ENCODE results near the gene SBF2.

The SBF2 gene

DNA sequence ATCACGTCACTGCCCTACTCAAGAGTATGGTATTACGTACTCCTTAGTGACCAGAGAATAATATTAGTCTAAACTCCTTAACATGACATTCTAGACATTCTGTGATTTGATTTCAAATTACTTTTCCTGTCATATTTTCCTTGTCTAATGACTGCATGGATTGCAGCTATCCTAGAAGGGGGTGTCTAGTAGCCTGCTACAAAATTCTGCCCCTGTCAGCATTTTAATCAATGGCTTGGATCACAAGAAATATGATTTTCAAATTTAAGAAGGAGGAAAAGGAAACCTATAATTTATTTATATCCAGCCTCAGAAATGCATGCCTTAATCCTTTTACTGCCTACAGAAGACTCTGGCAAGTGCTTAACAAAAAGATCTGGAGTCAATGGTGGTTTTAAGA is 413.4 kb downstream of the SBF2 start:
- no peak for DNase-seq

GRCh38 chr11:9878936-9879335 is 415.1 kb downstream of the SBF2 start:
- DNase-seq = no peak

GRCh38 chr11:9876331-9876730 is 417.7 kb downstream of the SBF2 start:
- no peak for DNase-seq

- no peak for DNase-seq
Observed at GRCh38 chr11:9875862-9876261, 418.2 kb downstream of the SBF2 start.

- DNase-seq = no peak
Observed at GRCh38 chr11:9875399-9875798, 418.6 kb downstream of the SBF2 start.

GRCh38 chr11:9874466-9874865 is 419.6 kb downstream of the SBF2 start:
- DNase-seq = no peak

- DNase-seq = no peak
Observed at GRCh38 chr11:9868641-9869040, 425.4 kb downstream of the SBF2 start.

- DNase-seq = no peak
Observed at GRCh38 chr11:9862981-9863380, 431.0 kb downstream of the SBF2 start.

DNA sequence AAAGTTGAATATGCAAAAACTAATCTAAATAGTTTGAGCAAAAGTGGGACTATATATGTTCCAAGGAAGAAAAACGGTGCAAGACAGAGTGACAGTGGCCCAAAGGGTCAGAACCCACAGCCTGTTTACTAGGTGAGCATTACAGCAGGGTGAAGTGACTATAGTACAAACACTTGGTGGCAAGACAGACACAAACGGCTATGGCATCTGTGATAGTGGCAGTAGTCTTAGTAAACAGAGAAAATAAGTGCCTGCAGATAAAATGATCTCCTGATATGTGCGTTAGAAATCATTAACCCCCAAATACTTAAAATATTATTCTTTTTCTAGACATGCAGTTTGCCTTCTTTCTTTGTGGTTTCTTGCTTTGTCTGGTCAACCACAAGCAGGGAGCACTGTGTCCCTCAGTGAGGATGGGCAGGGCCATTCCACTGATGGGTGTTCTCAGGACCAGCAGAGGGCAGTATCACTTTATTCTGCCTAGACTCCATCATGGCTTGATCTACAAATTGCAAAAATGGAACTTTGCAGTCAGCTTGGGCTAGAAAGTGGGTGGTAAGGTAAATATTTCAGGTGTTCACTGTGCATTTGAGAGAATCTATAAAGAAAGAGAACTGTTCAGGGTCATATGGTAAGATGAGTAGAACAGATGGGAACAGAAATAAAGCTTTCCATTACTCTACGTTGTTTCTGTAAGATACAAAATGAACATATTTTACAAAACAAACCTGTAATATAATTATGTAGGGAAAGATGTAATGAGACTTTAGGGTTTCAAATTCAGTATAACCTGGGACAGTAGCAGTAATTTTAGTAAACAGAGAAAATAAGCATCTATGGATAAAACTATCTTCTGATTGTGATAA is 431.9 kb downstream of the SBF2 start:
- peak; percentile 16 for DNase-seq

- DNase-seq = no peak
Observed at GRCh38 chr11:9859554-9860305, 434.3 kb downstream of the SBF2 start.

DNA sequence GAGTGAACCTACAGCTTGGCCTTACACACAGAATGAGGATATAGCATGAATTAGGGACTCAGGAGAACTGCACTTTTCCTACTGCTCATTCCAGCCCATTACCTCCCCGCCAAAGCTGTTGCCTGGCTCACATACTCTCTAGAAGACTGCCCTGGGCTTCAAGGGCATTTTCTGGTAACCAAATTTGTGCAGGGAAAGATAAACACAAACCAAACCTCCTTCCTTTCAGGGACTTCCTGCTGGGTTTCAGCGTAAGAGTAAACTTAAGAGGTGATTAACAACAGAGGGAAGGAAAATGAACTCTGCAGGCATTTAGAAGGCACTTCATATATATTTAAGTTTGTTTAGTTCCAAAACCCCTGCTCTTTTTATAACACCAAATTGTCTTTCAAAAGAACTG is 435.2 kb downstream of the SBF2 start:
- no peak for DNase-seq

DNA sequence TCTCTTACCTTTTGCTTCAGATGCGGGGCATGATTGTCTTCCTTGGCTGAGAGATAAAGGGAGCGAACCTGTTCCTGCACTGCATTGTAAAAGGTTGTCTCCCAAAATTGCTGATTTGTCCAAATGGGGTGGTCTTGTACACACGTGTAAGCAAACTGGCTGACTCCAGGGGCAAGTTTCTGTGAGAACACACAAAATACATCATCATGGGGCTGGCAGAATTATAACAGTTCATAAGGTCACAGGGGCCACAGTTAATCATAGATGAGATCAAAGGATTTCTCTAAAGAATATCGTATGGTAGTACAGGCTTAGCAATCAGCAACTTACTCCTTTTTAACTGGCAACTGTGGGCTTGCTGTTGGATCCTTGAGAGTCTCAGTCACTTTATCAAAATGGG is 435.8 kb downstream of the SBF2 start:
- no peak for DNase-seq

DNA sequence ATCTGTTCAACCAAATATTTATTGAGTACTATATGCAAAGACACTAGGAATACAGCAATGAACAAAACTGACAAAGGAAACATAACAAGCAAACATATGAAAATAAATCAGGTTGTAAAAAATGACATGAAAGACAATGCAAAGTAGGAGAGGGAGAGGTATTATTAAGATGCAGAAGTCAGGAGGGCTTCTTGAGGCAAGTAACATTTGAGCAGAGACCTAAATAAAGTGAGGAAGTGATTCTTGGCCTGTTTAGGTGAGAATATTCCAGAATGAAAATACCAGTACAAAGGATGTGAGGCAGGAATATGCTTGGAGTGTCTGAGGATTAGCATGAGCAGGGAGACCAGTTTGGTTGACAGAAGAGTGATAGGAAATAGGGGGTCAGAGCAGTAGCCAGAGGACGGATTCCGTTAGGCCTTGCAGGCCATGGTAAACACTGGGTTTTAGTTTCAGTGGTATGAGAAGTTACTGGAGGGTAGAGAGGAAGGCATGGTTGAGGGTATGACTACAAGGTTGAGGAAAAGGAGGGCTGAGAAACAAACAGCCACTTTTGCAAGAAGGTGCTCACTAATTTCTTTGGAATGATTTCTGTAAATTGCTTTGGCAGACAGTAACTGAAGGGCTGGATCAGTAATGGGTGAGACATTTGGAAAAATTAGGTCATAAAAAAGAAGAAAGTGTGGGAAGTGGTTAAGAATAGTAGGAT is 438.3 kb downstream of the SBF2 start:
- no peak for DNase-seq

DNA sequence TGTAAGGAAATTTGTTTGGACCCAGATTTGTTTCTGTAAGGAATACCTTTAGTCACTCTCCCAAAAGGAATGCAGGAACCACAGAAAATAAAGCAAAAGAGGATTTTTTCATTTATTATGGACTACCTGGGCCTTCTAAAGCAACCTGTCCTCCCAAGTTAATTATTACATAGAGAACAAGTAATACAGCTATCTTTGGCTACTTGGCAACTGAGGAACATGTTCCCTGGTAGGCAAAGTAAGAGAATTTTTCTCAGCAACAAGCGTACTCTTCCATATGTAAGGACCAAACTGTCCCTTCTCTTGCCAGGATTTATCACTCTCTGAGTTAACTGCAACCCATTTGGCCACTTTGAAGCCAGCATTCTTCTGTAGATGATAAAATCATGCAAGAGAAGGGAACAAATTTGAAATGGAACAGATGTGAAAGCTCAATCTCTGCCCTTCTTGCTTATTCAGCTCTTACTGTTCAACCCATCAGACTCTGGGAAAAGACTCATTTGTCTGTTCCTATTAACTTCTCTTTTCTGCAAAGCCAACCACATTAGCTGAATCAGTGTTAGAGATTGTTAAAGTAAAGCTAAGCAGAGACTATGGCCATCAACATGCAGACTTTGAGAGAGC is 440.0 kb downstream of the SBF2 start:
- DNase-seq = no peak

GRCh38 chr11:9852465-9852864 is 441.6 kb downstream of the SBF2 start:
- DNase-seq = no peak

- no peak for DNase-seq
Observed at GRCh38 chr11:9851366-9851765, 442.7 kb downstream of the SBF2 start.

- DNase-seq = no peak
Observed at GRCh38 chr11:9850224-9850895, 443.7 kb downstream of the SBF2 start.

DNA sequence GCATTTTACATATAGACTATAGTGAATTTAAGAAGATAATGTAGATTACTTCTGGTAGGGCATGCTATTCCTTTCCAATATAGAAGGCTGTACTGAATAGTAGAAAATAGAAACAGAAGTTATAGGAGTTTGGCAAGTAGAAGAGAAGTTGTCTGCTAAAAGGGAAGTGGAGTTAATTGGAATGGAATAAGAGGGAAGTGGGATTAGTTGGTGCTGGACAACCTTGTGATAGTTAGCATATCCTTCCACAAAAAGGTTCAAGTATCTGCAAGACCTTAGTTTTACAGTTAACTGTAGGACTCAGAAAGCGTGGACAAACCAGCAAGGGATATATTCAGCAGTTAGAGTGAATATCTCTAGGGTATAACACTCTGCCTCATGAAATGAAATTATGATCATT is 444.6 kb downstream of the SBF2 start:
- no peak for DNase-seq

DNA sequence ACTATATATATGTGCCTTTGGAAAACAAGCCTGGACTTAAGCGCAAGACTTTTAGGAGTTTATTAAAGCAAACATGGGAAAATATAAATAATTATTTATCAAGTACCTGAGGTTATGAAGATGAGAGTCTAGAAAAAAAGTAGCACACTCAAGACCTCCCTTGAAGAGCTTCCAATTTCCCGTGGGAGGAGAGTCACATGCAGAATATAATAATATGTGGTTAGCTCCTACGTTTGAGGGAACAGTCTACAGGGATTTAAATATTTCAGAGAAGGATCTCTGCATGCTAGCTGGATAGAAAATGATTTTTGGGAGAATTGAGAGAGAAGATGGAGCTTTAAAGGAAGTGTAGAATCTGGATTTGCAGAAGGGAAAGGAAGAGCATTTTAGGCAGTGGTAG is 446.4 kb downstream of the SBF2 start:
- DNase-seq = no peak

- no peak for DNase-seq
Observed at GRCh38 chr11:9842923-9843322, 451.1 kb downstream of the SBF2 start.

DNA sequence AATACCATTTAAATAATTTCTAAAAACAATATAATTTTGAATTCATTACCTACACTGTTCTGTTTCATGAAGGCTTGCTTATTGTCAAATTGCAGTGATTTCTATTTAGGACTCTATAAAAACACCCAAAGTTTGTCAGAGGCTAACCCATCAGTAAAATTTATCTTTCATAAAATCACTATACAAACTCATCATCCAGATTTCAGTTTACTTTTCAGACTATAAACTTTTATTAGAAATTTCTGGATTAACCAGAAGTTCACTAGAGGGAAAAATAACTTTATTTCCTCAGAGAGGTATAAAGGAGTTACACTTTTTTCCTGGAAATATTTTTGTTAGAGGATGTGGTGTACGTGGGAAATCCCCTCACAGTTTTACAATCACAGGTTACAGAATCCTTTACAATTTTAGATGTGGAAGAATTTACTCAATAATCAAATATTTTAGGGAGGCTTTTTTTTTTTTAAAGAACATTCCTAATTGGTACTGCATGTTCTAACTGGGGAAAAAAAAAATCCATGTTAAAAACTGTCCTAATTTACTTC is 453.5 kb downstream of the SBF2 start:
- DNase-seq = no peak

GRCh38 chr11:9839550-9839949 is 454.5 kb downstream of the SBF2 start:
- no peak for DNase-seq

Measured in activated CD4-positive, alpha-beta T cell treated with anti-CD3 and anti-CD28 coated beads, Interleukin-2, amount 50 U/mL, for 1 hour (primary cell).